Naive thymus-derived CD4-positive, alpha-beta T cell (primary cell): ENCODE results near the gene AKAP8L. TPM values are rescaled to one million over a fixed set of nuclear protein-coding genes. Genes with fewer than 3 reads are reported as not detected.

Experiments used
- ATAC-seq: fragments of 150-1000 bp; cut with Tn5 transposase; 2 replicates; pipeline ENCODE4 v1.10.0; 2021; ENCODE audit warnings: mild to moderate bottlenecking, moderate library complexity
- CTCF ChIA-PET: fragments of 350-600 bp; sonication (Branson Sonifier 250); formaldehyde crosslinking; loops from one replicate; lab custom pipeline; 2021; ENCODE audit warnings: antibody characterized with exemption; lab: Charles Lee
- POLR2A ChIA-PET: fragments of 350-600 bp; sonication (Branson Sonifier 250); formaldehyde crosslinking; loops from one replicate; lab custom pipeline; 2021; ENCODE audit warnings: antibody characterized with exemption, inconsistent platforms; lab: Charles Lee
- DNase-seq, 9 donors: peaks; one replicate each; pipeline versions ENCODE4 v3.0.0 to v3.0.0-alpha.2; 2020 to 2022; ENCODE audit warnings: mixed read lengths in 1 of 9
- H3K27ac ChIP-seq: one replicate; pipeline ENCODE4 v1.7.0; 2013; ENCODE audit warnings: mild to moderate bottlenecking, low read depth, low read length, moderate library complexity
- H3K27me3 ChIP-seq, 2 donors: one replicate each; pipeline ENCODE4 v1.7.0; 2013; ENCODE audit warnings: low read length in 2 of 2, mild to moderate bottlenecking in 2 of 2, moderate library complexity in 2 of 2; ENCODE audit not compliant: control insufficient read depth in 2 of 2, insufficient read depth in 2 of 2
- H3K36me3 ChIP-seq, 3 experiments: 1 replicate in 2 of 3; 2 replicates in 1 of 3; pipeline ENCODE4 v1.7.0; 2013; ENCODE audit warnings: low read length in 3 of 3, mild to moderate bottlenecking in 3 of 3, moderate library complexity in 1 of 3; ENCODE audit not compliant: insufficient read depth in 3 of 3, control insufficient read depth in 2 of 3
- H3K4me1 ChIP-seq, 2 donors: one replicate each; pipeline ENCODE4 v1.7.0; 2013; ENCODE audit warnings: low read length in 2 of 2, mild to moderate bottlenecking in 2 of 2, moderate library complexity in 1 of 2; ENCODE audit not compliant: control insufficient read depth in 2 of 2, insufficient read depth in 2 of 2
- H3K4me3 ChIP-seq: 2 replicates; pipeline ENCODE4 v1.7.0; 2013; ENCODE audit warnings: mild to moderate bottlenecking, low read length
- H3K9me3 ChIP-seq, 3 experiments: 1 replicate in 2 of 3; 2 replicates in 1 of 3; pipeline ENCODE4 v1.7.0; 2013; ENCODE audit warnings: low read length in 3 of 3; ENCODE audit not compliant: control insufficient read depth in 2 of 3
- H3K27ac Mint-ChIP-seq, 9 donors: one replicate each; pipeline ENCODE4 v1.8.0; 2020 to 2022; ENCODE audit warnings: mixed read lengths in 9 of 9, mild to moderate bottlenecking in 8 of 9, moderate library complexity in 5 of 9, inconsistent platforms in 2 of 9
- H3K27me3 Mint-ChIP-seq, 5 donors: one replicate each; pipeline ENCODE4 v1.8.0; 2021 to 2022; ENCODE audit warnings: mixed read lengths in 5 of 5, mild to moderate bottlenecking in 1 of 5
- H3K36me3 Mint-ChIP-seq, 5 donors: one replicate each; pipeline ENCODE4 v1.8.0; 2020 to 2022; ENCODE audit warnings: mixed read lengths in 5 of 5, mild to moderate bottlenecking in 3 of 5, inconsistent platforms in 1 of 5
- H3K4me1 Mint-ChIP-seq, 7 donors: one replicate each; pipeline ENCODE4 v1.8.0; 2020 to 2022; ENCODE audit warnings: mixed read lengths in 7 of 7, mild to moderate bottlenecking in 3 of 7, inconsistent platforms in 1 of 7
- H3K4me3 Mint-ChIP-seq, 10 donors: one replicate each; pipeline ENCODE4 v1.8.0; 2020 to 2022; ENCODE audit warnings: mild to moderate bottlenecking in 10 of 10, mixed read lengths in 10 of 10, moderate library complexity in 6 of 10, inconsistent platforms in 2 of 10
- H3K9me3 Mint-ChIP-seq, 11 donors: one replicate each; pipeline ENCODE4 v1.8.0; 2020 to 2022; ENCODE audit warnings: mixed read lengths in 11 of 11, mild to moderate bottlenecking in 4 of 11, inconsistent platforms in 1 of 11, moderate library complexity in 1 of 11
- intact Hi-C, 2 donors: fragments of 100-400 bp; cut with micrococcal nuclease; formaldehyde crosslinking; loops; one replicate each; pipeline ENCODE4 v1.15.1; 2023
- polyA plus RNA-seq, 2 donors: library from polyadenylated mRNA; unstranded; fragments of 300-500 nt; fragmentation: Illumina TruSeq; gene quantifications; one replicate each; pipeline ENCODE4 v1.2.3, GENCODE V29; 2021
- total RNA-seq, 6 experiments: library from RNA in 5 of 6; stranded (reverse) in 5 of 6; gene quantifications; 1 replicate in 5 of 6; 2 replicates in 1 of 6; pipeline ENCODE4 v1.2.3 and lab custom pipeline; 2021 to 2026

Gene AKAP8L
- total and polyA plus RNA-seq, 7 experiments from 2014 or later: 39.9 to 208 (median 141) TPM

DNA sequence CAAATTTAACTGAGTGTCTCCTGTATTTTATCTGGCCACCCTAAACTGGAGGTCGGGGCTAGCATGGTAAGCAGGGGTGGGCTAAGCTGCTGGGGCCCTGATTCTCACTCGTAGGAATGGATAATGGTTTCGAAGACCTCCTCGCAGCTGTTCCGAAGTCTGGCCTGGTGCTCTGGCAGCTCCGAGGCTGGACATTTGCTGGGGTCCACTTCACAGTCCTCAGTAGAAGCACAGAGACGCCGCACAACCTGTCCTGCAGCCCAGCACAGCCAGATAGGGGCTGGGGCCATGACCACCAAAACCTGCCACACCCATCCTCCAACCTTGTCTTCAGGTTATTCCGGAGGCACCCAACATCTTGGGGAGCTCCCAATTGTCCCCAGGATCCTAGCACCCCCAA is 37.2 kb upstream of the AKAP8L start:
- Mint-ChIP-seq H3K4me1 (peaks cover 14 to 40% (median 34%) of the 10 kb centered on the region in 7 donors), H3K36me3 (peaks cover 12 to 57% (median 28%) of the 10 kb centered on the region in 5 donors), H3K27ac (peak overlapping the region in 2 of 9 donors; percentile 59 to 69), H3K9me3 (peaks cover 0 to 2% (median 0%) of the 10 kb centered on the region in 11 donors), H3K4me3 (no peak overlapping the region), H3K27me3 (no peaks in the 10 kb centered on the region)
- no peaks in the 10 kb centered on the region for H3K27me3 ChIP-seq
- H3K4me1 ChIP-seq: peaks cover 3 to 9% of the 10 kb centered on the region in 2 donors
- no peaks in the 10 kb centered on the region for H3K9me3 ChIP-seq
- no peak overlapping the region for H3K4me3 ChIP-seq
- intact Hi-C loops: no loop called here
- no peak overlapping the region for H3K27ac ChIP-seq
- ATAC-seq (no peak), DNase-seq (no peak)
- CTCF ChIA-PET: interaction anchor here (0.6 to 0.7 kb wide), 2 partner anchors 22 to 284 kb away, joined by 3 read pairs; no protein-coding TSS in a partner anchor
- POLR2A ChIA-PET: interaction anchor here (1.4 to 8.4 kb wide), 2 partner anchors 8 to 95 kb away, joined by 5 to 101 read pairs; partner anchors contain the start of gene RASAL3
- peaks cover 16 to 88% (median 43%) of the 10 kb centered on the region in 3 experiments for H3K36me3 ChIP-seq

DNA sequence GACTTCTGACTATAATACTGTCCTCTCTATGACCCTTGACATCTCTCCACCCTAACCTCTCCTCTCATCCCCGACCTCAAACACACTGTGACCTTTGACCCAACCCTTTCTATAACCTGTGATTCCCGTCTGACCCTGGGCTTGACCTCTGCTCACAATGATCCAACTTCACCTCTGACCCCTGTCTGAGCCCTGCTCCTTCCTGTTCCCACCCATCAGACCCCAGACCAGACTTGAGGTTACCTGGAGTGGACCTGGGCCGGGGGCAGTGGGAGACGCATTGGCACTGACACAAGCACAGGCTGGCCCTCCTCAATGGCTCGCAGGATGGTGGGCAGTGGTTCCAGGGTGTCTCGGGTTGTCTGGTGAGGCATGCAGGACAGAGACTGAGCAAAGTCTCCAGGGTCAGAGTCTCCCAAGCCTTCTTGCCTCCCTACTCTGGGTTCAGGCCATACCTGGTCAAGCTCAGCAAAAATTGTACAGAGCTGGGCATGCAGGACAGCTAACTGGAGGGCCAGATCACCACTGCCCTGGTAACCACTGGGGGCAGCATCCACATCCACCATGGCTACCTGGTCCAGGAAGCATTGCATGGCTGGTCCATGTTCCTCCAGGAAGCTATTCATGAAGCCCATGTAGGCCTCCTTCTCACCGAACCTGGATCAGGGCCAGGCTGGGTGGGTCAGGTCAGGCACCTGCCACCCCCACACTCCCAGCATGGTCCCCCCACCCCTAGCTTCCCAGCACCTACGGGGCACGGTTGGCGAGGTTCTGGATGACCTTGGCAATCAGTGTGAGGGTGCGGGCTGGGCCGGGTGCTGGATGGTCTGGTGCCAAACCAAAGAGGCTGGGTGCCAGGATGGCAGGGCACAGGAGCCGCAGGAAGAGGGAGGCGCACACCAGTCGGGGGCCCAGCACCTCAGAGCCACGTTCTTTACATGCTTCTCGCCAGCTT is 35.4 kb upstream of the AKAP8L start:
- no peak for DNase-seq
- Histone ChIP-seq H3K27me3 (no peaks in the 10 kb centered on the region), H3K36me3 (peaks cover 16 to 71% (median 35%) of the 10 kb centered on the region in 3 experiments), H3K4me3 (no peak overlapping the region), H3K27ac (peak overlapping the region; percentile 14), H3K4me1 (no peaks in the 10 kb centered on the region), H3K9me3 (no peaks in the 10 kb centered on the region)
- Mint-ChIP-seq H3K27me3 (no peaks in the 10 kb centered on the region), H3K4me1 (peaks cover 10 to 35% (median 28%) of the 10 kb centered on the region in 7 donors), H3K36me3 (peaks cover 12 to 53% (median 21%) of the 10 kb centered on the region in 5 donors), H3K27ac (peak overlapping the region; percentile 30 to 86 (median 71)), H3K9me3 (peaks cover 0 to 3% (median 0%) of the 10 kb centered on the region in 11 donors), H3K4me3 (no peak overlapping the region)
- no peak for ATAC-seq
- POLR2A ChIA-PET: interaction anchor here (1.6 to 8.4 kb wide), 2 partner anchors 9 to 35 kb away, joined by 7 to 101 read pairs; partner anchors contain the start of genes AKAP8L and RASAL3
- intact Hi-C loops: loop anchor here in 1 of 2 donors (2.0 kb wide), 1 partner anchor 13 kb away; no protein-coding TSS in a partner anchor
- CTCF ChIA-PET: no interaction called here

DNA sequence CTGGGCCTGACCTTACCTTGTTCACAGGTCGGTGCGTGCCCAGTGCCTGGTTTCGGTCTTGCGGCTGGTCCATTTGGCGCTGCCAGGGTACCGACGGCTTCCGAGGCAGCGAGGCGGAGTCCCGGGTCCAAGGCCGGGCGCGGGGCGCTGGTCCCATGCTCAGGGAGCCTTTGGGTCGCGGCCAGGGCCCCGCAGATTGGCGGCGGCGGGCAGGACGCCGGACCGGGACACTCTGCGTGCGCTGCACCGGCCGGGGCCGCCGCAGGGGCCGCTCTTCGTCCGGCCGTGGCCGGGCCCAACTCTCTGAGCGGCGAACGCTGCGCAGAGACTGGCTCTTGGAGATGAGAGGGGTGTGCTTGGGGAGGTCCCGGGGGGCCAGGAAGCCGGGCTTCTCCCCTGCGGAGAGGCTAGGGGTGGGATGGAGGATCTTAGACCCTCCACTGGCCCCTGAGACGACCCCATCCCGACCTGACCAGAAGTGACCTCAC is 34.3 kb upstream of the AKAP8L start:
- H3K9me3 Mint-ChIP-seq: peaks cover 0 to 3% (median 0%) of the 10 kb centered on the region in 11 donors
- intact Hi-C loops: loop anchor here in 1 of 2 donors (2.0 kb wide), 1 partner anchor 14 kb away; no protein-coding TSS in a partner anchor
- no peak overlapping the region for H3K4me3 Mint-ChIP-seq
- no peaks in the 10 kb centered on the region for H3K27me3 Mint-ChIP-seq
- POLR2A ChIA-PET: interaction anchor here (0.6 to 8.4 kb wide), 2 partner anchors 11 to 32 kb away, joined by 4 to 101 read pairs; partner anchors contain the start of gene RASAL3
- Histone ChIP-seq H3K4me1 (peaks cover 0 to 5% of the 10 kb centered on the region in 2 donors), H3K36me3 (peaks cover 16 to 66% (median 31%) of the 10 kb centered on the region in 3 experiments), H3K27me3 (no peaks in the 10 kb centered on the region), H3K27ac (peak overlapping the region; percentile 14), H3K9me3 (no peaks in the 10 kb centered on the region), H3K4me3 (no peak overlapping the region)
- CTCF ChIA-PET: no interaction called here
- peak overlapping the region in 4 of 9 donors; percentile 46 to 81 (median 69) for H3K27ac Mint-ChIP-seq
- peaks cover 10 to 42% (median 36%) of the 10 kb centered on the region in 7 donors for H3K4me1 Mint-ChIP-seq
- no peak for DNase-seq
- peaks cover 12 to 55% (median 21%) of the 10 kb centered on the region in 5 donors for H3K36me3 Mint-ChIP-seq
- ATAC-seq: no peak

- no peak for ATAC-seq
- Mint-ChIP-seq H3K36me3 (peaks cover 12 to 52% (median 21%) of the 10 kb centered on the region in 5 donors), H3K4me1 (peaks cover 10 to 42% (median 36%) of the 10 kb centered on the region in 7 donors), H3K4me3 (no peak overlapping the region), H3K9me3 (peaks cover 0 to 3% (median 0%) of the 10 kb centered on the region in 11 donors), H3K27me3 (no peaks in the 10 kb centered on the region), H3K27ac (peak overlapping the region in 7 of 9 donors; percentile 31 to 91 (median 75))
- peak in 1 of 9 donors; percentile 42 for DNase-seq
- intact Hi-C loops: loop anchor here in 1 of 2 donors (1.0 to 2.0 kb wide), 2 partner anchors 14 to 33 kb away; no protein-coding TSS in a partner anchor
- Histone ChIP-seq H3K27ac (peak overlapping the region; percentile 42), H3K27me3 (no peaks in the 10 kb centered on the region), H3K4me1 (peaks cover 0 to 5% of the 10 kb centered on the region in 2 donors), H3K9me3 (no peaks in the 10 kb centered on the region), H3K36me3 (peaks cover 16 to 60% (median 25%) of the 10 kb centered on the region in 3 experiments), H3K4me3 (no peak overlapping the region)
- CTCF ChIA-PET: interaction anchor here (1.0 to 1.6 kb wide), 2 partner anchors 33 to 103 kb away, joined by 6 read pairs; partner anchors contain the start of gene AKAP8L
- POLR2A ChIA-PET: interaction anchor here (0.9 to 8.4 kb wide), 5 partner anchors 11 to 103 kb away, joined by 3 to 101 read pairs (median 10); partner anchors contain the start of genes AKAP8L and RASAL3
Measured at GRCh38 chr19:15452111-15453047, 33.6 kb upstream of the AKAP8L start.

GRCh38 chr19:15450528-15450890 is 31.7 kb upstream of the AKAP8L start:
- Mint-ChIP-seq H3K4me3 (peak overlapping the region; percentile 57 to 86 (median 81)), H3K9me3 (peaks cover 0 to 3% (median 0%) of the 10 kb centered on the region in 11 donors), H3K27ac (peak overlapping the region; percentile 66 to 96 (median 91)), H3K4me1 (peaks cover 10 to 37% (median 36%) of the 10 kb centered on the region in 7 donors), H3K27me3 (no peaks in the 10 kb centered on the region), H3K36me3 (peaks cover 12 to 49% (median 21%) of the 10 kb centered on the region in 5 donors)
- H3K36me3 ChIP-seq: peaks cover 15 to 44% (median 16%) of the 10 kb centered on the region in 3 experiments
- no peak overlapping the region for H3K4me3 ChIP-seq
- ChIA-PET POLR2A (interaction anchor here (0.9 to 8.4 kb wide), 6 partner anchors 13 to 101 kb away, joined by 3 to 101 read pairs (median 5); partner anchors contain the start of genes AKAP8 and RASAL3), CTCF (interaction anchor here (1.3 to 2.2 kb wide), 2 partner anchors 13 to 105 kb away, joined by 4 to 7 read pairs; no protein-coding TSS in a partner anchor)
- H3K9me3 ChIP-seq: no peaks in the 10 kb centered on the region
- H3K27ac ChIP-seq: peak overlapping the region; percentile 72
- intact Hi-C loops: loop anchor here in 1 of 2 donors (1.0 kb wide), 3 partner anchors 13 to 31 kb away; no protein-coding TSS in a partner anchor
- no peak for DNase-seq
- H3K27me3 ChIP-seq: no peaks in the 10 kb centered on the region
- no peak for ATAC-seq
- H3K4me1 ChIP-seq: peaks cover 0 to 5% of the 10 kb centered on the region in 2 donors
